Activated CD4-positive, alpha-beta T cell treated with anti-CD3 and anti-CD28 coated beads, Interleukin-2, amount 50 U/mL, for 24 hours (primary cell): ENCODE results near the gene AGPS.
"Not testable (repeated sequence)": the region's sequence is repeated elsewhere in the genome, so short reads cannot be mapped to it uniquely, and the experiment has no call there.

Experiments used
- DNase-seq, 2 donors: peaks; one replicate each; pipeline ENCODE4 v3.0.0-alpha.2; 2020; ENCODE audit warnings: low read depth in 1 of 2, low spot score in 1 of 2

The AGPS gene

GRCh38 chr2:177419274-177419673, 26.7 kb downstream of the AGPS start:
- no peak for DNase-seq

DNA sequence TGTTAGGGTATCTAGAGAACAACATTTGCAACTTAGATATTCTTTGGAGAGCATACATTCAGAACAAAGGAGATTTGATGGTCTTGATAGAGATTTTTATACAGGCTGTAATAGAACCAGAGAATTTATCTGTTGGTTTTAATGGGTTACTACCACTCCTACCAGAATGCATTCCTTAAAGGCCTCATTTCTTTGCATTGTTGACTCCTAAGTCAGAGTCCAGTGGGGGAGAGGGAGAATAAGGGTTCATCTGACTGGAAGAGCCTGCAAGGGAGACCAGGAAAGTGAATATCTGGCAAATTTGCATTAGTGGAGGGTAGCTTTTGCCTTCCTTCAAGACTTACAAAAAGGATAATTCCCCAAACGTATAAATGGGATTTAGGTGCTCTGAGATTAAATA, 29.7 kb downstream of the AGPS start:
- no peak for DNase-seq

DNA sequence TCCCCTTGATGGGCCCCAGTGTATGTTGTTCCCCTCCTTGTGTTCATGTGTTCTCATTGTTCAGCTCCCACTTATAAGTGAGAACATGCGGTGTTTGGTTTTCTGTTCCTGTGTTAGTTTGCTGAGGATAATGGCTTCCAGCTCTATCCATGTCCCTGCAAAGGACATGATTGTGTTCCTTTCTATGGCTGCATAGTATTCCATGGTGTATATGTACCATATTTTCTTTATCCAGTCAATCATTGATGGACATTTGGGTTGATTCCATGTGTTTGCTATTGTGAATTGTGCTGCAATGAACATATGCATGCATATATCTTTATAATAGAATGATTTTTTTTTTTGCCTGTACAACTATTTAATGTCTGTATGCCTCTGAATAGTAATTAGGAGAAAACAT, 31.5 kb downstream of the AGPS start:
- DNase-seq = not testable (repeated sequence)

GRCh38 chr2:177424620-177425019, 32.0 kb downstream of the AGPS start:
- not testable (repeated sequence) for DNase-seq

DNA sequence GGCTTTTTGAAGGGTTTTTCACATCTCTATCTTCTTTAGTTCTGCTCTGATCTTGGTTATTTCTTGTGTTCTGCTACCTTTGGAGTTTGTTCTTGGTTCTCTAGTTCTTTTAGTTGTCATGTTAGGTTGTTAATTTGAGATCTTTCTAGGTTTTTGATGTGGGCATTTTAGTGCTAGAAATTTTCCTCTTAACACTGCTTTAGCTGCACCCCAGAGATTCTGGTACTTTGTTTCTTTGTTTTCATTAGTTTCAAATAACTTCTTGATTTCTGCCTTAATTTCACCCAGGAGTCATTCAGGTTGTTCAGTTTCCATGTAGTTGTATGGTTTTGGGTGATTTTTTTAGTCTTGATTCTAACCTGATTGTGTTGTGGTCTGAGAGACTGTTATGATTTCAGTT, 34.7 kb downstream of the AGPS start:
- DNase-seq = no peak

- DNase-seq = not testable (repeated sequence)
These were observed 35.4 kb downstream of the AGPS start for GRCh38 chr2:177427936-177428335.

- DNase-seq = no peak
These were observed 37.2 kb downstream of the AGPS start for GRCh38 chr2:177429688-177430325.

GRCh38 chr2:177430411-177430810, 37.8 kb downstream of the AGPS start:
- no peak for DNase-seq

GRCh38 chr2:177431111-177431725, 38.6 kb downstream of the AGPS start:
- DNase-seq = not testable (repeated sequence)

- DNase-seq = no peak
These were observed 40.1 kb downstream of the AGPS start for GRCh38 chr2:177432703-177433102.

DNA sequence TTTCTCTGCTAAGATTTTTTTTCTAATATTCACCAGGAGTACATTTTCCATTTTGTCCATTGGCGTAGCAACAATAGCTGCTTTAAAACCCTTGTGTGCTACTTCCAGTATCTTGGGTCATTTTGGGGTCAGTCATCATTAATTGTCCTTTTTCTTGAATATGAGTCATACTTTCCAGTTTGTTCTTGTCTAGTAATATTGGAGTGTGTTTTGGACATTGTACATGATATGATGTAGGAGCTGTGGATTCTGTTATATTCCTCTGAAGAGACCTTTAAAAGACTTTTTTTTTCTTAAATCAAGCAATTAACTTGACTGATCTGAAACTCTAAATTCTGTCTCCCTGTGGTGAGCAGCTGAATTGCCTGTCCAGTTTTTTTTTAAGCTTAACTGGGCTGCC, 40.8 kb downstream of the AGPS start:
- no peak for DNase-seq

DNA sequence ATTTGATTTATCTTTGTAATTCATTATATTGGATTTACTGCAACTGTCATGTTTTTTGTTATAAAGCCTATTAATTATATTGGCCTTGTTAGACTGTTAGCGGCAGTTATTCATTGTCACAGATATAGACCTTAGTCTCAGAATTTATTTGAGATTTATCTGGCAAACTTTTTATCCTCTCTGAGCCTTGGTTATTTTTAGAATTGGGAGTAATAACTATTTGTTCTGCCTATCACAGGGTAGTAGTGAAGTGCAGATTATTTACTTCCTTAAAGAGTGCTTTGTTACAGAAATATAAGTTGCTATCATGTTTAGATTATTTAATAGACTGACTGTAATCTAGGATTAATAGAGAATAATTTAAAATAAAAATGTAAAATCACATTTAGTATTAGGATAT, 41.9 kb downstream of the AGPS start:
- DNase-seq = no peak

- DNase-seq = no peak
These were observed 52.6 kb downstream of the AGPS start for GRCh38 chr2:177445200-177445599.

GRCh38 chr2:177448031-177448430, 55.5 kb downstream of the AGPS start:
- DNase-seq = no peak

DNA sequence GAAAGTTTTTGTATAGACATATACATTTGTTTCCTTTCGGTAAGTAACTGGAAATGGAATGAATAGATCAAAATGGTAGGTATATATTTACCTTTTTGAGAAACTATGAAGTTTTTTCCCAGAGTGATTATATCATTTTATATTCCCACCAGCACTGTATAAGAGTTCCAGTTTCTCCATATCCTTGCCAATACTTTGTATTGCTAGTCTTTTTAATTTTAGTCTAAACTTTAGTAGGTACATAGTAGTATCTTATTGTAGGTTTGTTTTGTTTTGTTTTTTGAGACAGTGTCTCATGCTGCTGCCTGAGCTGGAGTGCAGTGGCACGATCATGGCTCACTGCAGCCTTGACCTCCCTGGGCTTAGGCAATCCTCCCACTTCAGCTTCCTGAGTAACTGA, 56.6 kb downstream of the AGPS start:
- no peak for DNase-seq

DNA sequence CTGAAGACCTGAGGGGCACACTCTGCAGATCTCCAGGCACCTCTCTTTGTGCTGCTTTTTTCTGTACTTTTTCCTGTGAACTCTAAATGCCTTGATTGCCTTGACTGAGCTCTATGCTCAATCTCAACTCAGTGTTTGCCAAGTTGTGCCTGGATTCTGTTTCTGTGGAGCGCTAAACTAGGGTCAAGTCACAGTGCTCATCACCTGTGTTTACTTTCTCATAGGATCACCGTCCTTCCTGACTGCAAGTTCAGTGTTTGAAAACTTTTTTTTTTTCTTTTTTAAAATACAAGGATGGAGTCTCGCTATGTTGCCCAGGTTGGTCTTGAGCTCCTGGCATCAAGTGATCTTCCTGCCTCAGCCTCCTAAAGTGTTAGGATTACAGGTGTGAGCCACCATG, 62.6 kb downstream of the AGPS start:
- DNase-seq = no peak

GRCh38 chr2:177459756-177460155, 67.2 kb downstream of the AGPS start:
- DNase-seq = not testable (repeated sequence)

DNA sequence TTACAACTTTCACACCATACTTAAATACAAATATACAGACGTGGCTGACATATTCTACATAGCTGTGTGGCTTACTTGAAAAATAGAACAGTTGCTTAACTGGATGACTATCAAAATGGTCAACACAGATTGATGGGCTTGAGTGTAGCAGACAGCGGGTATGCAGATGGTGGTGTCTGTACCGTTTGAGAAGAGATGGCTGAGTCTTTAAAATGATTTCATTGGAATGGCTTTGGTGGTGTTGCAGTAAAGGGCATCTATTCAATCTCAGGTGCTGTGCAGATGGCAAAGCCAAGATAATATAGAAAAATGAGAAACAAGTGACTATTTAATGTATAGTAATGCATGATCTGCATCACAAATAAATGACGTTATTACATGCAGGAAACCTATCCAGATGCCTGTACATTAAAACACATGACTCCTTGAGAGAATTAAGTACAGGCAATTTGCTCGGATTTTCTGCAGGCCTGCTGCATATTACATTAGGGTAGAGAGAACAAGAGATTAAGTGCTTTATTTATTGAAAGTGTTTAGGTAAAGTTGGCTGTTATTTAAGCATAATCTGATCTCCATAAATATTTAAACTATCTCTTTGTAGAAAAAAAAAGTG, 68.5 kb downstream of the AGPS start:
- DNase-seq = no peak

DNA sequence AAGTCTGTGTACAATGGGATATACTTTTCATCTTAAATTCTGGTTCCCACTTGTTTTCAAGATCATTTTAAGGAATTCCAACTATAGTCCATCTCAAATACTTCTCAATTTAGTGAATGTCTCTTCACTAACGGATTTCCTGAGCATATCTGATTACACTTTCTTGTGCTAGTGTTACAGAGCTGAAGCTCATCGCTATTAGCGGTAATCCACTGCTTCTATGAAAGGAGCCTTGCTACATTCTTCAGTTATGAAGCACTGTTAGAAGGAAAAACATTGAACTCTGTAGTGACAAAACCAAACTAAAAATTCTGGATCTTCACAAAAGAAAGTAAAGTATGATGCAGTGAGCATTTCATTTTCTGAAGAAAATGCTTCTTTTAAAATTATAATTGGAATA, 72.0 kb downstream of the AGPS start:
- no peak for DNase-seq

DNA sequence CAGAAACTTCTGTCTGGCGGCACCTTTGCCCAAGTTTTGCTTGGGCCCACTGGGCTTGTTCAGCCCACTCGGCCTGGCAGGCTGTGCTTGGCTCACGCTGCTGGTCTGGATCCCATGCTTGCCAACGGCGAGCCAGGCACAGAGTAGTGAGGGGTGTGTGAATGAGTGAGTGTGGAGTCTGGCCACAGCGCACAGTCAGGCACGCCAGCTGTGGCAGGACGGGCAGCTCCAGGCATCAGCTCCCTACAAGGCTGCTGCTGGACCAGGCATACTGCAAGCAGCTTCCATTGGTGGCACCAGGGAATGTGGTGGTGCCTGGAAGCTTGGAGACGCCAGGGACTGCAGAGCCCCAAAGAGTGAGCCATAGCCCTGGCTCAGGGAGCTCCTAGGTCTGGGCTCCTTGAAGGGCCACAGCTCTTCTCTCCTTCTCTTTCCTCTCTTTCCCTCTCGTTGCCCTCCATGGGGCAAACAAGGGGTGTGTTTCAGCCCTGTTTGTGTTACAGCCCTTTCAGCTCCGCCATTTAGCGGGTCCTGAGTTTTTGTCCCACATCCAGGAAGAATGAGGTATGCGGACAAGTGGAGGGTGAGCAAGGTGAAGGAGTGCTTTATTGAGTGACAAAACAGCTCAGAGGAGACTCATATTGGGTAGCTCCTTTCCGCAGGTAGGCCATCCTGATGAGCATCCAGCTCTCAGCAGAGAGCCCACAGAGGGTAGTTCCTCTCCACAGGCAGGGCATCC, 73.0 kb downstream of the AGPS start:
- DNase-seq = no peak

GRCh38 chr2:177466337-177467195, 74.0 kb downstream of the AGPS start:
- DNase-seq = no peak
